Measurements from ENCODE around the gene SORBS1.

The SORBS1 gene

GRCh38 chr10:95565336-95565735, 4.2 kb upstream of the SORBS1 start:
- no peak for DNase-seq (ENCODE audit: low read depth)

GRCh38 chr10:95564291-95564690, 3.1 kb upstream of the SORBS1 start:
- DNase-seq (ENCODE audit: low read depth), result no peak

GRCh38 chr10:95562341-95562965, 1.3 kb upstream of the SORBS1 start:
- DNase-seq (ENCODE audit: low read depth), result no peak

GRCh38 chr10:95561864-95562177, 650 bp upstream of the SORBS1 start:
- no peak for DNase-seq (ENCODE audit: low read depth)

GRCh38 chr10:95560278-95561176, 644 bp downstream of the SORBS1 start:
- DNase-seq (ENCODE audit: low read depth), result peak; percentile 24

GRCh38 chr10:95559896-95560277, 1.3 kb downstream of the SORBS1 start:
- no peak for DNase-seq (ENCODE audit: low read depth)

GRCh38 chr10:95559471-95559870, 1.7 kb downstream of the SORBS1 start:
- no peak for DNase-seq (ENCODE audit: low read depth)

GRCh38 chr10:95558593-95559320, 2.4 kb downstream of the SORBS1 start:
- DNase-seq (ENCODE audit: low read depth), result no peak

- DNase-seq (ENCODE audit: low read depth), result no peak
Observed at GRCh38 chr10:95556994-95557767, 4.0 kb downstream of the SORBS1 start.

GRCh38 chr10:95553674-95554073, 7.5 kb downstream of the SORBS1 start:
- DNase-seq (ENCODE audit: low read depth), result no peak

GRCh38 chr10:95552679-95553342, 8.4 kb downstream of the SORBS1 start:
- no peak for DNase-seq (ENCODE audit: low read depth)

- no peak for DNase-seq (ENCODE audit: low read depth)
Observed at GRCh38 chr10:95550073-95550672, 11.0 kb downstream of the SORBS1 start.

GRCh38 chr10:95547791-95548435, 13.3 kb downstream of the SORBS1 start:
- DNase-seq (ENCODE audit: low read depth), result no peak

- DNase-seq (ENCODE audit: low read depth), result no peak
Observed at GRCh38 chr10:95547197-95547596, 14.0 kb downstream of the SORBS1 start.

GRCh38 chr10:95545981-95546380, 15.2 kb downstream of the SORBS1 start:
- no peak for DNase-seq (ENCODE audit: low read depth)

GRCh38 chr10:95544783-95545500, 16.2 kb downstream of the SORBS1 start:
- DNase-seq (ENCODE audit: low read depth), result no peak

- no peak for DNase-seq (ENCODE audit: low read depth)
Observed at GRCh38 chr10:95543459-95543858, 17.7 kb downstream of the SORBS1 start.

GRCh38 chr10:95542761-95543160, 18.4 kb downstream of the SORBS1 start:
- DNase-seq (ENCODE audit: low read depth), result no peak

- no peak for DNase-seq (ENCODE audit: low read depth)
Observed at GRCh38 chr10:95542330-95542729, 18.8 kb downstream of the SORBS1 start.

GRCh38 chr10:95540514-95541052, 20.6 kb downstream of the SORBS1 start:
- no peak for DNase-seq (ENCODE audit: low read depth)

All from T follicular helper cell (primary cell).